CD4-positive, alpha-beta T cell (primary cell): ENCODE data around the gene ZBTB47. TPM values are rescaled to one million over a fixed set of nuclear protein-coding genes. Genes with fewer than 3 reads are reported as not detected.

Experiments
- ATAC-seq: fragments of 200-7000 bp; cut with Tn5 transposase; one replicate; pipeline ENCODE4 v1.10.0; 2022; ENCODE audit warnings: mild to moderate bottlenecking; ENCODE audit not compliant: poor library complexity
- CTCF ChIA-PET: fragments of 350-600 bp; sonication (Branson Sonifier 250); formaldehyde crosslinking; loops from one replicate; lab custom pipeline; 2021; ENCODE audit warnings: antibody characterized with exemption, inconsistent platforms; lab: Charles Lee
- POLR2A ChIA-PET: fragments of 350-600 bp; sonication (Branson Sonifier 250); formaldehyde crosslinking; loops from one replicate; lab custom pipeline; 2021; ENCODE audit warnings: antibody characterized with exemption, inconsistent platforms; lab: Charles Lee
- DNase-seq, 14 experiments: peaks; one replicate each; pipeline ENCODE4 v3.0.0-alpha.2; 2013 to 2020; ENCODE audit warnings: mixed read lengths in 2 of 14
- H3K27ac ChIP-seq, 2 donors: one replicate each; pipeline versions ENCODE4 v1.5.1 to v1.7.0; 2013; ENCODE audit warnings: low read length in 2 of 2, low read depth in 1 of 2, mild to moderate bottlenecking in 1 of 2
- H3K27me3 ChIP-seq, 2 experiments: 1 replicate in 1 of 2; 2 replicates in 1 of 2; pipeline versions ENCODE4 v1.6.1 to v1.7.0; 2013; ENCODE audit warnings: low read length in 2 of 2, control low read depth in 1 of 2, mild to moderate bottlenecking in 1 of 2, moderate library complexity in 1 of 2; ENCODE audit not compliant: insufficient read depth in 2 of 2, control insufficient read depth in 1 of 2
- H3K36me3 ChIP-seq: one replicate; pipeline ENCODE4 v1.6.1; 2013; ENCODE audit warnings: low read length, control low read depth; ENCODE audit not compliant: insufficient read depth
- H3K4me1 ChIP-seq: one replicate; pipeline ENCODE4 v1.6.1; 2013; ENCODE audit warnings: low read length, control low read depth; ENCODE audit not compliant: insufficient read depth
- H3K4me3 ChIP-seq: one replicate; pipeline ENCODE4 v1.5.1; 2013; ENCODE audit warnings: mild to moderate bottlenecking, low read length, moderate library complexity
- H3K9me3 ChIP-seq, 2 experiments: 1 replicate in 1 of 2; 2 replicates in 1 of 2; pipeline versions ENCODE4 v1.6.1 to v1.7.0; 2013; ENCODE audit warnings: low read length in 2 of 2, mild to moderate bottlenecking in 2 of 2, control low read depth in 1 of 2, moderate library complexity in 1 of 2; ENCODE audit not compliant: control insufficient read depth in 1 of 2, insufficient read depth in 1 of 2
- H3K27ac Mint-ChIP-seq: one replicate; pipeline ENCODE4 v1.8.0; 2020; ENCODE audit warnings: mixed read lengths
- H3K27me3 Mint-ChIP-seq: one replicate; pipeline ENCODE4 v1.8.0; 2021; ENCODE audit warnings: mixed read lengths
- H3K36me3 Mint-ChIP-seq: one replicate; pipeline ENCODE4 v1.8.0; 2021; ENCODE audit warnings: low read depth, mixed read lengths
- H3K4me1 Mint-ChIP-seq: one replicate; pipeline ENCODE4 v1.8.0; 2021; ENCODE audit warnings: low read depth, mixed read lengths
- H3K4me3 Mint-ChIP-seq: one replicate; pipeline ENCODE4 v1.8.0; 2020; ENCODE audit warnings: mild to moderate bottlenecking, mixed read lengths
- H3K9me3 Mint-ChIP-seq: one replicate; pipeline ENCODE4 v1.8.0; 2020; ENCODE audit warnings: mixed read lengths
- CTCF ChIP-seq: fragments of 200-600 bp; IDR thresholded peaks from one replicate; pipeline ENCODE4 v1.8.0; 2022; ENCODE audit warnings: antibody characterized with exemption, mild to moderate bottlenecking
- intact Hi-C, 2 experiments: fragments of 100-400 bp; cut with DNase I in 1 of 2; cut with micrococcal nuclease in 1 of 2; formaldehyde crosslinking; loops; one replicate each; pipeline versions ENCODE4 v1.15.1 to v1.9.0; 2023 to 2025; cut with DNase I, micrococcal nuclease
- total RNA-seq, 174 experiments: library from RNA in 2 of 174; stranded (reverse) in 2 of 174; gene quantifications; one replicate each; pipeline ENCODE4 v1.2.3 and lab custom pipeline; 2021 to 2026

The ZBTB47 gene
- total RNA-seq, 2 experiments from 2014 or later: 0.47 to 0.80 TPM

- peaks cover 4% of the 10 kb centered on the region for H3K27me3 Mint-ChIP-seq
- H3K27ac ChIP-seq: no peak overlapping the region
- no peaks in the 10 kb centered on the region for H3K9me3 Mint-ChIP-seq
- ATAC-seq: no peak
- no peak overlapping the region for H3K27ac Mint-ChIP-seq
- no peaks in the 10 kb centered on the region for H3K4me1 Mint-ChIP-seq
- intact Hi-C loops: no loop called here
- H3K9me3 ChIP-seq: no peaks in the 10 kb centered on the region
- H3K36me3 Mint-ChIP-seq: no peaks in the 10 kb centered on the region
- peaks cover 0 to 6% of the 10 kb centered on the region in 2 experiments for H3K27me3 ChIP-seq
- no peak overlapping the region for H3K4me3 Mint-ChIP-seq
- H3K4me3 ChIP-seq: no peak overlapping the region
- no peak for TF ChIP-seq CTCF
- no peaks in the 10 kb centered on the region for H3K36me3 ChIP-seq
- ChIA-PET POLR2A (no interaction called here), CTCF (no interaction called here)
- no peak for DNase-seq
- H3K4me1 ChIP-seq: peaks cover 10% of the 10 kb centered on the region
These were observed 40.9 kb downstream of the ZBTB47 start for GRCh38 chr3:42694366-42694765.

- DNase-seq: peak in 1 of 14 experiments; percentile 21
These were observed 43.1 kb downstream of the ZBTB47 start for GRCh38 chr3:42696356-42697288.

More at GRCh38 chr3:42696356-42697288, 43.1 kb downstream of the ZBTB47 start:
- Mint-ChIP-seq H3K27me3 (peaks cover 6% of the 10 kb centered on the region), H3K27ac (no peak overlapping the region), H3K9me3 (no peaks in the 10 kb centered on the region), H3K4me1 (no peaks in the 10 kb centered on the region), H3K36me3 (no peaks in the 10 kb centered on the region), H3K4me3 (no peak overlapping the region)
- Histone ChIP-seq H3K9me3 (peaks cover 0 to under 1% of the 10 kb centered on the region in 2 experiments), H3K36me3 (no peaks in the 10 kb centered on the region), H3K27me3 (peaks cover 0 to 6% of the 10 kb centered on the region in 2 experiments), H3K4me1 (peaks cover 18% of the 10 kb centered on the region), H3K27ac (no peak overlapping the region), H3K4me3 (no peak overlapping the region)
- ChIA-PET CTCF (no interaction called here), POLR2A (no interaction called here)
- TF ChIP-seq CTCF: no peak
- no peak for ATAC-seq
- intact Hi-C loops: no loop called here
